ENCODE results near the gene ULK1.
"Not testable (repeated sequence)": the region's sequence is repeated elsewhere in the genome, so short reads cannot be mapped to it uniquely, and the experiment has no call there.

GRCh38 chr12:131960590-131961325 is 66.3 kb downstream of the ULK1 start:
- TF ChIP-seq EZH2 (IDR thresholded peaks at IDR 0.05); POLR2AphosphoS5 (IDR thresholded peaks at IDR 0.05; ENCODE audit: low read depth, low read length); CTCF (IDR thresholded peaks at IDR 0.05 in 2 of 3, conservative IDR thresholded peaks at IDR 0.05 in 1 of 3; ENCODE audit: borderline replicate concordance in 1 of 3, insufficient read depth in 1 of 3, low read depth in 2 of 3, low read length in 2 of 3); POLR2A (IDR thresholded peaks at IDR 0.05; ENCODE audit: borderline replicate concordance, extremely low read depth, insufficient read depth, insufficient read length); EZH2phosphoT487 (IDR thresholded peaks at IDR 0.05; ENCODE audit: borderline replicate concordance); ZFX (IDR thresholded peaks at IDR 0.05); SIN3A (IDR thresholded peaks at IDR 0.05; ENCODE audit: low read depth); ZBTB33 (IDR thresholded peaks at IDR 0.05; ENCODE audit: extremely low read depth, insufficient replicate concordance, low read length); REST (IDR thresholded peaks at IDR 0.05; ENCODE audit: low read depth); SRF (IDR thresholded peaks at IDR 0.05; ENCODE audit: low read depth); ELF1 (IDR thresholded peaks at IDR 0.05; ENCODE audit: borderline replicate concordance, low read depth); RAD21 (IDR thresholded peaks at IDR 0.05; ENCODE audit: low read depth); TCF7L2 (IDR thresholded peaks at IDR 0.05; ENCODE audit: borderline replicate concordance, extremely low read depth, insufficient read depth, insufficient read length); FOSL1 (IDR thresholded peaks at IDR 0.05; ENCODE audit: low read depth): not testable (repeated sequence)

Data from HCT116 (cell line).